ENCODE data around the gene SCFD1. TPM values are rescaled to one million over a fixed set of nuclear protein-coding genes. Genes with fewer than 3 reads are reported as not detected.
"Not testable (repeated sequence)": the region's sequence is repeated elsewhere in the genome, so short reads cannot be mapped to it uniquely, and the experiment has no call there.

The SCFD1 gene
- total RNA-seq, 1 donor from 2014 or later: 62.6 TPM

DNA sequence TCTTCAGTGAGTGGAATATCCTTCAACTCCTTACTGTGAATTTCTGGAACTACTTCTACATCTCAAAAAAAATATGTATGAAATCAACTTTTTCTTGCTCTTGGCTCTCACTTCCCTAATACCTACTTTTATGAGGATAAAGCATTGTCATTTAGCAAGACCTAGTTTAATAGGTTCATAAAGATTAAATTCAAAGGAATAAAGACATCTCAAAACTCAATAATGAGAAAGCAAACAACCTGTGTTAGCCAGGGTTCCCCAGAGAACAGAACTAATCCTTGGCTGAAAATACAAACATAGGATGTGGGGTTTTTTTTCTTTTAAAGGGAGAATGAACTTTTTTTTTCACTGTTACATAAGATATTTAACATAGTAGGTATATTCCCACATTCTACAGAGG, 57.9 kb downstream of the SCFD1 start:
- ATAC-seq: no peak

DNA sequence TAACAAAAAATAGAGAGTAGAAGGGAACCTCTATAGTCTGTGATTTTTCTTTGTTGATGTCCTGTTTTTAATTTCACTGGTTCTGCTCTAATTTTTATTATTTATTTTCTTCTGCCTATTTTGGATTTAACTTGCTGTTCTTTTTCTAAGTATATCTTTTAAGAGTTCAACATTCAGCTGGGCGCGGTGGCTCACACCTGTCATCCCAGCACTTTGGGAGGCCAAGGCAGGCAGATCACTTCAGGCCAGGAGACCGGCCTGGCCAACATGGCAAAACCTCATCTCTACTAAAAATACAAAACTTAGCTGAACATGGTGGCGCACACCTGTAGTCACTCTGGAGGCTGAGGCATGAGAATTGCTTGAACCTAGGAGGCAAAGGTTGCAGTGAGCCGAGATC, 58.7 kb downstream of the SCFD1 start:
- not testable (repeated sequence) for ATAC-seq

DNA sequence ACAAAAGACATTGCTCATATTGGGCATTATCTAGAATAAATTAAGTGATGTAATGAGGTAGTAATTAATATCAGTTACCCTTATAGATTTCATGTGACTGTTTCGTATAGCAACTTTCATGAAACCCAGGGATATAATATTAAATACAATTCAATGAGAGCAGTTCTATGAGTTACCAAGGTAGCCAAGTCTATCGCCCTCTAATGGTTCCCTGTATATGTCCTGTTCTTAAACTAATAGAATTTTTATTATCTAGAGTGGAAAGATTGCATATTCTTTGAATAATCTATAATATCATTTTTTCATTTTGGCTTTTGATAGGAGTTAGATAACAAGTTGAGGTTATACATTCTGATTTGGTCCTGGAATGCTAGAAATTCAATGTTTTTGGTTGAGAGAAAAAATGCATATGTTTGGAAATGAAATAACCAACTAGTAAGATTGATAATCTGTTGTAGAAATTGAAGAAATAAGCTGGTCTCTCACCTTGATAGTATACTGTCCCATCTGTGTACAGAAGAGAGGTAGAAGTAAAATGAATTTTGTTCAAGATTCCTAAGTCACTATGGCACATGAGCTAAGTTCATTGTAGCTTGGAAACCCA, 59.7 kb downstream of the SCFD1 start:
- ATAC-seq: no peak

DNA sequence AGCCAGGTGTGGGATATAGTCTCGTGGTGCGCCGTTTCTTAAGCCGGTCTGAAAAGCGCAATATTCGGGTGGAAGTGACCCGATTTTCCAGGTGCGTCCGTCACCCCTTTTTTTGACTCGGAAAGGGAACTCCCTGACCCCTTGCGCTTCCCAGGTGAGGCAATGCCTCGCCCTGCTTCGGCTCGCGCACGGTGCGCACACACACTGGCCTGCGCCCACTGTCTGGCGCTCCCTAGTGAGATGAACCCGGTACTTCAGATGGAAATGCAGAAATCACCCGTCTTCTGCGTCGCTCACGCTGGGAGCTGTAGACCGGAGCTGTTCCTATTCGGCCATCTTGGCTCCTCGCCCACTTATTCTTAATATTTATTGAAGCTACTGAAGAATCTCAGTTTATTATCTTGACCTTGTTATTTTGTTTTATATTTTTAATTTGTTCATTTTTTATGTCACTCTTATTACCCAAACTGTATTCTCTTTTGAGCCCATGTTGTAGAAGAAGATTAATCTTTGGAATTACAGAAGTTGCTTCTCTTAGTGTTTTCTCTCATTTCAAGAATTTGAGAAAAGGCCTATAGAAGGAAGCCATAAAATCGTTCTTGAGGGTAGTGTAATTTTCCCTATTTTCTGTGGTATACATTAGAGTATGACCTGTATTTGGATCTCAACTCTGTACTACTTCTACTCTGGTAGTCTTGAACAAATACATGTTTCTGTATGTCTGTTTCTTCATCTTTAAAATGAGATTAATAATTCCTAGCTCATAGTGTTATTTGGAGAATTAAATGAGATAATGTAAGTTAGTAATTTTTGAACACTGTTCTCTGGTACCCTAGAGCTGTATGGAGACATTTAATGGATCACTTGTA, 68.6 kb downstream of the SCFD1 start:
- ATAC-seq: not testable (repeated sequence)

DNA sequence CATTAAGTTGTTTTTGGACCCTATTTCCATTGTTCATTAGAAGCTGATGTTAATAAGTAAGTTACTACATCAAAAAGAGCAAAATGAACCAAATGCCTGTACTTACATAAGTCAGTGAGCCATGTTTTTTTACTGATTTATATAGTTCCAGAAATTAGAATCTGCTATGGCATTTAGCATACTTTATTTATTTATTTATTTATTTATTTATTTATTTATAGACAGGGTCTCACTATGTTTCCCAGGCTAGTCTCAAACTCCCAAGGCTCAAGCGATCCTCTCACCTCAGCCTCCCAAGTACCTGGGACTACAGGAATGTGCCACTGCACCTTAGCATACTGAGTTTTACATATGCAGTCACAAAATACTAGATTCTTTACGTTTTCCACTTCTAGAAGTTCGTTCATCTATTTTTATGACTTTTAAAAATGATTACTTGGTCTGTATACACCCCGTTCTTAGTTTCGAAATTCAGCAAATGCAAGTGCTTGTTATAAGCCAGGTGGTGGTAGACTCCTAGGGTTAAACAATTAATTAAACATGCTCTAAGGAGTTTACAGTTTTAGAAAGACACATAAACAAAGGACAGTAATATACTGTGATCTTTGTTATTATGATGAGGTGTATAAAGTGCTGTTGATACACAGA, 69.8 kb downstream of the SCFD1 start:
- no peak for ATAC-seq

DNA sequence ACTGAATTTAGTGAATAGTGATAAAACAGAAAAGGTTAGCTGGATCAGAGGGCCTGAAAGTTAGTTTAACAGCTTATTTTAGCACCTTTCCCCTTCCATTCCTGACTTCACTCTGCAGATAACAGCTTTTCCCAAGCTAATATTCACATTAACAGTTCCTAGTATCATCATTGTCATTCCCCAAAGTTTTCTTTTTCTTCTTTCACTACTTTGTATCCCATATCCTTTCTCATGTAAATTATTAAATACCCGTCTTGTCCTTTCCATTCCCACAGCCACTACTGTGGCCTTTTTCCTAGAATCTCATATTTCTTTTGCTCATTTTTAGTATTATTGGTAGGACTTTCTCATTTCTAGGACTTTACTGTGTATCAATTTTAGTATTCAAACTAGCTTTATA, 70.5 kb downstream of the SCFD1 start:
- ATAC-seq: no peak

DNA sequence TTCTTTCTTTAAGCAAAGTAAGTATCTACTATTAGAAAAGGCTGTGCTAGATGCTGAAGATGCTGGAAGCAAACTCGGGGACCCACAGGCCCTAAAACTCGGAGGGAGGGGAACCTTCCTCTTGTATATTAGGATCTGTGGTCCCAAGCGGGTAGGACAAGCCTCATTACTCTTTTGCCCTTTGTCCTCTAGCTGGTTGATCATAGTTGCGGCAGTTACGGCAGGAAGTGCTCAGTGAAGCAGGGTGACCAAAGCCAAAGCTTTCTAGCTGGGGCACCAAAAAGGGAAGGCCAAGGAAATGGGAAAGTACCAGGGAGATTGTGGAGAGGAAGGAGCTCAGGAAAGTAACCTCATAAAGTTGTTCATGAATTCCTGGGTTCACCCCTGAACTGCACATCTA, 76.3 kb downstream of the SCFD1 start:
- ATAC-seq: no peak

DNA sequence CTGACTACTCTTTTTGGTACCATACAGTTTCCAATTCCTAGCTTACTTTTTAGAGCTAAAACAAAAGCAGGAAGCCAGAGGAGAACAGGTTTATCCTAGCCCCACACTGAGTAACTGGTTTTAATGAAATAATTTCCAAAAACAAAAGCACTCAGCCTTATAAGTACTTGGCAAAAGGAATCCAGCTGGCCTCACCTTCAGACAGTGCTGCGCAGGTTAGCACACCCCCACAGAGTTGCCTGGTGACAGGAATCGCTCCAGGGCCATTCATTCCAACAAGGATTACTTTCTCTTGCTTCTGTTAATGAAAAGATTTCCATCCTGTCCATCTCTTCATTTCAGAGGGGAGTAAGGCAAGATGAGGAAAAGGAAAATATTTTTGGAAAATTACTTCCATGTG, 84.6 kb downstream of the SCFD1 start:
- ATAC-seq: peak; percentile 72

DNA sequence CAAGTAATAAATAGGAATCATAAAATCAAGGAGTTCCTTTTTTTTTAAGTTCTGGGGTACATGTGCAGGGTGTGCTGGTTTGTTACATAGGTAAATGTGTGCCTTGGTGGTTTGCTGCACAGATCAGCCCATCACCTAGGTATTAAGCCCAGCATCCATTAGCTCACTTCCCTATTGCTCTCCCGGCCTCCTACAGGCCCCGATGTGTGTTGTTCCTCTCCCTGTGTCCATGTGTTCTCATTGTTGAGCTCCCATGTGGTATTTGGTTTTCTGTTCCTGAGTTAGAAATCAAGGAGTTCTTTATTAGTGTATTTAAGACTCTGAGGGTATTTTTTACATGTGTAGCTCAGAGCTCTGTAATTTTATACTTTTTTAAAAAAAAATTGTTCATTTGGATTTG, 86.0 kb downstream of the SCFD1 start:
- ATAC-seq: no peak

DNA sequence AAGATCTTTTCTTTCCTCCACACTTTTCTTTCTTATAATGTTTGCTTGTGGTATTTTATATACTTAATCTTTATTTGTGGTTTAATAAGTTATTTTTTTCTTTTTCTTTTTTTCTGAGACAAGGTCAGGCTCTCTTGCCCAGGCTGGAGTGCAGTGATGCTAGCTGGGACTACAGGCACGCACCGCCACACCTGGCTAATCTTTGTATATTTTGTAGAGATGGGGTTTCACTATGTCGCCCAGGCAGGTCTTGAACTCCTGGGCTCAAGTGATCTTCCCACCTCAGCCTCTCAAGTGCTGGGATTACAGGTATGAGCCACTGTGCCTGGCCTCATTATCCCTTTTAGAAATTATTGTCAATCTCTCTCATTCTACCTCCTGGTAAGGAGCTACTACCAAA, 87.1 kb downstream of the SCFD1 start:
- ATAC-seq: no peak

DNA sequence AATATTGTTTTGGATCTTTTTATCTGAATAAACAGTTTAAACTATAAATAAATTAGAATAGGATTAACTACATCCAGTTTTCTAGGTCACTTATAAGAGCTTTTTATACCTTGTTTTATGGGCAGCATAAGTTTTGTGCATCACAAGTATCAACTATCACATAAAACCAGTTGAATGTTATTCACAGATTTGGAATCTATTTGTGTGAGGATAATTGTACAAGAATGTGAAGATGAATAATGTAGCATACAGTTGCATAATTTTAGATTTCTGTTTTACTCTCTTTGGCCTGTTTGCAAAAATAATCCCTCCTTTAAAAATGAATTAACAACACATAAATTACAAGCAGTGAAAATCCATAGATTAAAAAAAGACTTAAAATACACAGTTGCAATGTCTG, 88.8 kb downstream of the SCFD1 start:
- no peak for ATAC-seq

DNA sequence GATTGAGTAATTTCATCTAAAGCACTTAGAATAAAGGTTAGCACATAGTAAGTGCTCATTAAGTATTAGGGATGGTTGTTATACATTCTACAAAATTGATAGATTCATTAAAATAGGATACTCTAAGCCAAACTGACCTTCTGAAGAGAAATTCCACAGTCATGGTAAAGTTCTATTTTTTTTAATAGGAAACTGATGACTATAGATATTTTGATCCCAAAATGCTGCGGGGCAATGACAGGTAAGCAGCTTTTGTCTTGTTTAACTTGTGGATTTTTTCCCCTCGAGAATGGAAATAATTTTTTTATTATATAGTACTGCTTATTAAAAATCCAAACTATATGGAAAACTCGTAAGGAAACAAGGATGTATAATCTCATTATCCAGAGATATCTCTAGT, 97.0 kb downstream of the SCFD1 start:
- no peak for ATAC-seq

DNA sequence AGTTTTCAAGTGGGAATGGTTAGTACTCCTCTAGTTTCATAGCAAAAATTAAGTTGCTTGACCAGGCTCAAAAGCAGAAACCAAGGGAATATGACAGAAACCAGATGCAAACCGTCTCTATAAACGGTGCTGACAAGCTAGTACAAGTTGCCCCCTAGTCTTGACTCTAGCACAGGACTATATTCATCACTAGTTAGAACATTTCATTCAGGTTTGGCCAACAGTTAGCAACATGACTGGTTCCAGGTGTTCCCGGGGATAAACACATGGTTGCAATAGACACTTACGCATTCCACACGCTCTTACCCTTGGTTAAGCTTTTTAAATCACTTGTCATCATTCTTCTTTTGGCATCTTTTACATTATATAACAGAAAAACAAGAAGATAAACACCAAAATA, 103.6 kb downstream of the SCFD1 start:
- no peak for ATAC-seq

DNA sequence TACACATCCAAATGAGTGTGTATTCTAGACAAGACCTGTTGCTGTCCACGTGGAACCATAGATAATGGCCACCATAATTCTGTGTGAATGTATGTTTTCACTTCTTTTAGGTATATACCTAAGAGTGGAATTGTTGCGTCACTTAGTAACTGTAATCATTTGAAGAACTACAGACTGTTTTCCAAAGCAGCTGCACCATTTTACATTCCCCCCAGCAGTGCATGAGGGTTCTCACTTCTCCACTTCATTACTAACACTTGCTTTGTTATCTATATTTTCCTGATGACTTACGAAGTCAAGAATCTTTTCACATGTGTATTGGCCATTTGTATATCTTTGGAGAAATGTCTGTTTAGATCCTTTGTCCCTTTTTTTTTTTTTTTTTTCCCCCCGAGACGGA, 106.4 kb downstream of the SCFD1 start:
- ATAC-seq: no peak

DNA sequence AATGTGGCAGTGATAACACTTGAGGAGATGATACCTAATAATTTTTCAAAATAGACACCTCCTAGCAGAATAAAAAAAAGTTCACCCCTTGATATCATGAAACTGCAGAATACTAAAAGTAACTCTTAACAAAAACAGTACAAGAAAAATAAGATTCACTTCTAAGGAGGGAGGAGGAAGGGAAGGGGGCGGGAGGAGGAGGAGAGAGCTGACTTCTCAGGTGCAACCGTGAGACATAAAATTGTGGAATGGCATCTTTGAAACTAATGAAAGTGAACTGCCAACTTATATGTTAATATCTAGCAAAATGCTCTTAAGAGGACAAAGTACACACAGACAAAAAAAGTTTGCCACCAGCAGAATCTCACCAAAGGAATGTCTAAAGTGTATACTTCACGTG, 115.8 kb downstream of the SCFD1 start:
- ATAC-seq: no peak

DNA sequence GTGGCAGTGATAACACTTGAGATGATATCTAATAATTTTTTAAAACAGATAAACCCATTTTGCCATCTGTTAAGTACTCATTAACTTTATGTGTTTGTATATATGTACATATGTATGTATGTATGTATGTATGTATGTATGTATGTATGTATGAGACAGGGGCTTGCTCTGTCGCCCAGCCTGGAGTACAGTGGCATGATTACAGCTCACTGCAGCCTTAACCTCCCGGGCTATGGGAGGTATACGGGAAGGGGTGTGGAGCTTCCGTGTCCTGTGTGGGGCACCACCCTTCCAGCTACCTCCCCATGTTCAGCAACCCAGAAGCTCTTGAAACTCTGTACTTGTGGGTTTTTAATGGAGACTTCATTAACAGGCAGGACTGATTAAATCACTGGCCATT, 116.9 kb downstream of the SCFD1 start:
- ATAC-seq: no peak

DNA sequence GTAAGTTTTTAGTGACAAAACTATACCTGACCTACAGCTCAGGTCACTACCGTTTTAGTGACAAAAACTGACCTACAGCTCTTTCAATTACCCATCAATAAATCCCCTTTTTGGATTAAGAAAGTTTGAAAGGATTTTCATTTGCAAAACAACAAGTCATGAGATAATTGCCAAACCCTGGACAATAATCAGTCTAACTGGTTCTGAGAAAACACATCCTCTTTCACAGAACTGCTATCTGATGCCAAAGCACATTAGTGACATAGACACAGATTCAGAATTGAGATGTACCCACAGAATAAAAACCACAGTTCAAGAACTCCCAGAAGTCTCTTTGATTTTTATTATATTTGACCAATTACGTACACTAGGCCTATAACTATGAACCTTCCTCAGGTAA, 126.2 kb downstream of the SCFD1 start:
- ATAC-seq: no peak

DNA sequence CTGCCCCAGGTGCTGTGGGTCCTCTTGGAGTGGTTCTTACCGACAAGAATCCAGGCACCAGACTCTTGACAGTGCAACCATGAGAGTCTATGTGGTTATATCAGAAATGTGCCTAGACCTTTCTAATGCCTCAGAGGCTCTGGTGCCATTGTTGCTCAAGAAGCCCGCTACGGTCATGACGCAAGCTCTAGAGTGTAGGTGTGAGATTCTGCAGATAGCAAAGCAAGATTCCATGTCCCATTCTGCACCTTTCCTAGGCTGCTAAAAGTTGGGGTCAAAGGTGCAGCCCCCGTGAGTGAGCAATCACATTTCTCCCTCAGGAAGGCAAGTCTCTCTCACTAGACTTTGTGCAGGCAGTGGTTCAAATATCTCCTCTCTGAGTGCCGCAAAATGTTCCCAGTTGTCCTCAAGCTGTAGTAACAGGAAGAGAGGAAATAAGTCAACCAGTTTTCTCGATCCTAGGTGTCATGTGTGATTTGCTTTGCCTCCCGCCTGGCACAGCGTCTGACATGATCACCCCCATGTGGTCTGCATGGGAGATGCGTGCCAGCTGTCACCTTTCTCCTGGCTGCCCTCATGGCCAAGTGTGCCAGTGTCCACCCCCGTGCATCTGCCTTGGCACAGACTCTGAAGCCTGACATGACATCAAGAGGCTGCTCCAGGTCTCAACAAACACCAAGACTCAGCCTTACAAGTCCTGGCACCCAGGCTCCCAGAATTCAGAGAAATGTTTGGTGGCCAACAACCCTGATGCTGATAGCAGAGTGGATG, 129.7 kb downstream of the SCFD1 start:
- no peak for ATAC-seq

DNA sequence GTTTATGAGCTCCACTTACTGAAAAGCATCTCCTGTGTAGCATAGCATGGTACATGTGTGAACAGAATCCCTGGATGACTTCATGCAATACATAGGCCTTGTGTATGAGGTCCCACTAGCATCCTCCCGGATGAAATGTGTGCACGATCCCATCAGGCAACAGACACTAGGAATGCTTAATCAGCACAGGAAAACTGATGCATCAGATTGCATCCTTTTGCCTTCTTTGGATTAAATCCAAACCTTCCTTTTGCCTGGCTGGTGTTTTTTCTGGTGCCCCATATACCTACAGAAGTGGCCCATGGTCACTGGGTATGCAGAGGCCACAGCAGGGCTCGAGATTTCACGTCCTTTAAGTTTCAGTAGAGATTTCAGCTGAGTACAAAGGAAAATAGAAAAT, 131.3 kb downstream of the SCFD1 start:
- ATAC-seq: no peak

DNA sequence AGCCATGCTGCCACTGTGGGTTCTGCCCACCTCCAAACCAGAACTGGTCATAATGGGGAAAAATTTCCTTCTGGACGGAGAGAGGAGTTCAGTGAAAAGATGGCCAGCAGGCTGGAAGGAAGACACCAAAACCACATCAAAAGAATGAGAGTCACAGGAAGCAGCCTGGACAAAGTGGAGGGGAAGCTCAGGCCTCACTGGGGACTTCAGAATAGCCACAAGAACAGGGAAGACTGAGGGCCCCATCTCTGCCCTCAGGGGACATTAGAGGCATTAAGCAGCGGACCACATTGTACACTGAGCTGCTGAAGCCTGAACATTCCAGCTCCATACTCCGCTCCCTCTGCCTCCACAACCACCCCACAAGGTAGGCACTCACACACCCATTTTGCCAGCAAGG, 132.7 kb downstream of the SCFD1 start:
- no peak for ATAC-seq

DNA sequence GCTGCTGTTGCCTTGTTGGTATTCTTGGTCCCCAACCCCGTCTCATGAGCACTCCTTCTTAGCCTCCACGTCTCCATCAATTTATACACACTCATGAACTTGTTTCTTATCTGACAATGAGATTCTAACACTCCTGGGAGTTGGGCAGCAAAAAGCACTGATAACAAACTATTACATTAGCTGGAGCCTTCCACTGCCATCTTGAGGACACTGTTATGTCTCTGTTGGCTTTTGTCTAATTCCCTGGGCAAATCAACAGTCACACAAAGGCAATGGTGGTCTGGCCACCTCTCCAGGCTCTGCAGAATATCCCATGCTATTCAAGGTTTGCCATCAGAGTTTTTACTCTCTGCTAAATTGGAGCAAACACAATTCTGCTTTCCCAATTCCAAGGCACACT, 134.5 kb downstream of the SCFD1 start:
- no peak for ATAC-seq

DNA sequence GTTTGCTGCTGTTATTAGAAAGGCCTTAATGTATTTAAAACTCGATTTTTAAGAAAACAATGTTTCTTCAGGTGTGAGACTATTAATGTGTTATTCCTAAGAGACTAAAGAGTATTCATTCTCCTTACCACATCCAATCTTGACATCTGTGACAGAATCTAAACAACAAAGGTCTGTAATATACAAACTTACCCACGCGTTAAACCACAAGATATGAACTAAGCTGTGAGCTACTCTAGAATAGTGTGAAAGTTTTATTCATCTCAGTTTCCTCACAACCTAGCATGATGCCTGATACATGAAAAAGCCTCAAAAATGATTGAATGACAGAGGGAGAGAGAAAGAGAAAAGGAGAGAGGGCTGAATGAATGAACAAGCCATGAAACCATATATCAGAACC, 135.0 kb downstream of the SCFD1 start:
- ATAC-seq: no peak
